ENCODE data around the gene SLAMF1. TPM values are rescaled to one million over a fixed set of nuclear protein-coding genes. Genes with fewer than 3 reads are reported as not detected.

The SLAMF1 gene
- total and polyA plus RNA-seq, 2 of the 13 experiments (the other 11 are each of a cell fraction or from before 2014, with no cell fraction given), result not detected

DNA sequence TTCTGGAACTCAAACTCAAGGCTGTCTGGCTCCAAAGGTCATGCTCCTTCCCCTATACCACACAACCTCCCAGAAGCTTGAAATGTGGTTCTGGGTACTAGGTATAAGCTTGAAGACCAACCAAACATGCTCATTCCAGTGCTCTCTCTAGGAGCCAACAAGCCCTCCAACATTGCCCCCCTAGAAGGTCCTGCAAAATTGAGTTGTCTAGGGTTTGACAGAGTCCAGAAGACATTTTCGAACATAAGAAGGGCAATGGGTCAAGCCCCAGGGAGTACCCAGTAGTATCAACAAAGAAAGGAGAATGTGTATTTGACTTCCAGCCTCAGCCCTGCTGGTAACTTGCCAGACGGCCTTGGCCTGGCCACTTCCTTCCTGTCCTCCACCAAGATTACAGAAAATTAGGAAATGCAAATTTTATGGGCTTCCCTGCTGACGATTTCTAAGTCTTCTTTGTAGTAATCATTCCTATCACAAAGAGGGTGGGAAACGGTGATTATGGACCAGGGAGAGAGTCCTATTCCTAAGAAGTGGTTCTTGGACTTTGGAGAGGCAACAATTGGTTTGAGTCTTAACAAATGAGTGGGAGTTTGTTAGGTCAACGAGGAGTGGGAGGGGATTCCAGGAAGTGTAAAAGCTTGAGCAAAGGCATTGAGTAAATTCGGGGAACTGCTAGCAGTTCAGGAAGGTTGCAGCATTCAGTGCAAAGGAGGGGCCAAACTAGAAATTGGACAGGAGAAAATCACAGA lies 18.7 kb upstream of the SLAMF1 start:
- no peak overlapping the region for H2AFZ ChIP-seq (ENCODE audit: low read length)
- FAIRE-seq, result no peak
- POLR2A ChIA-PET, result no interaction called here
- TF ChIP-seq ZNF264 (CRISPR knock-in tag; IDR thresholded peaks at IDR 0.05) (no peak), ZNF605 (CRISPR knock-in tag; IDR thresholded peaks at IDR 0.05) (no peak), ZNF3 (CRISPR knock-in tag; IDR thresholded peaks at IDR 0.05) (no peak), FIP1L1 (IDR thresholded peaks at IDR 0.05; ENCODE audit: borderline replicate concordance, insufficient read depth, low read depth, low read length) (no peak)
- TF ChIP-seq, protein P1, sequence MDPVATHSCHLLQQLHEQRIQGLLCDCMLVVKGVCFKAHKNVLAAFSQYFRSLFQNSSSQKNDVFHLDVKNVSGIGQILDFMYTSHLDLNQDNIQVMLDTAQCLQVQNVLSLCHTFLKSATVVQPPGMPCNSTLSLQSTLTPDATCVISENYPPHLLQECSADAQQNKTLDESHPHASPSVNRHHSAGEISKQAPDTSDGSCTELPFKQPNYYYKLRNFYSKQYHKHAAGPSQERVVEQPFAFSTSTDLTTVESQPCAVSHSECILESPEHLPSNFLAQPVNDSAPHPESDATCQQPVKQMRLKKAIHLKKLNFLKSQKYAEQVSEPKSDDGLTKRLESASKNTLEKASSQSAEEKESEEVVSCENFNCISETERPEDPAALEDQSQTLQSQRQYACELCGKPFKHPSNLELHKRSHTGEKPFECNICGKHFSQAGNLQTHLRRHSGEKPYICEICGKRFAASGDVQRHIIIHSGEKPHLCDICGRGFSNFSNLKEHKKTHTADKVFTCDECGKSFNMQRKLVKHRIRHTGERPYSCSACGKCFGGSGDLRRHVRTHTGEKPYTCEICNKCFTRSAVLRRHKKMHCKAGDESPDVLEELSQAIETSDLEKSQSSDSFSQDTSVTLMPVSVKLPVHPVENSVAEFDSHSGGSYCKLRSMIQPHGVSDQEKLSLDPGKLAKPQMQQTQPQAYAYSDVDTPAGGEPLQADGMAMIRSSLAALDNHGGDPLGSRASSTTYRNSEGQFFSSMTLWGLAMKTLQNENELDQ (CRISPR knock-in tag; IDR thresholded peaks at IDR 0.05; ENCODE audit: borderline replicate concordance), result no peak
- TF ChIP-seq, protein P2, sequence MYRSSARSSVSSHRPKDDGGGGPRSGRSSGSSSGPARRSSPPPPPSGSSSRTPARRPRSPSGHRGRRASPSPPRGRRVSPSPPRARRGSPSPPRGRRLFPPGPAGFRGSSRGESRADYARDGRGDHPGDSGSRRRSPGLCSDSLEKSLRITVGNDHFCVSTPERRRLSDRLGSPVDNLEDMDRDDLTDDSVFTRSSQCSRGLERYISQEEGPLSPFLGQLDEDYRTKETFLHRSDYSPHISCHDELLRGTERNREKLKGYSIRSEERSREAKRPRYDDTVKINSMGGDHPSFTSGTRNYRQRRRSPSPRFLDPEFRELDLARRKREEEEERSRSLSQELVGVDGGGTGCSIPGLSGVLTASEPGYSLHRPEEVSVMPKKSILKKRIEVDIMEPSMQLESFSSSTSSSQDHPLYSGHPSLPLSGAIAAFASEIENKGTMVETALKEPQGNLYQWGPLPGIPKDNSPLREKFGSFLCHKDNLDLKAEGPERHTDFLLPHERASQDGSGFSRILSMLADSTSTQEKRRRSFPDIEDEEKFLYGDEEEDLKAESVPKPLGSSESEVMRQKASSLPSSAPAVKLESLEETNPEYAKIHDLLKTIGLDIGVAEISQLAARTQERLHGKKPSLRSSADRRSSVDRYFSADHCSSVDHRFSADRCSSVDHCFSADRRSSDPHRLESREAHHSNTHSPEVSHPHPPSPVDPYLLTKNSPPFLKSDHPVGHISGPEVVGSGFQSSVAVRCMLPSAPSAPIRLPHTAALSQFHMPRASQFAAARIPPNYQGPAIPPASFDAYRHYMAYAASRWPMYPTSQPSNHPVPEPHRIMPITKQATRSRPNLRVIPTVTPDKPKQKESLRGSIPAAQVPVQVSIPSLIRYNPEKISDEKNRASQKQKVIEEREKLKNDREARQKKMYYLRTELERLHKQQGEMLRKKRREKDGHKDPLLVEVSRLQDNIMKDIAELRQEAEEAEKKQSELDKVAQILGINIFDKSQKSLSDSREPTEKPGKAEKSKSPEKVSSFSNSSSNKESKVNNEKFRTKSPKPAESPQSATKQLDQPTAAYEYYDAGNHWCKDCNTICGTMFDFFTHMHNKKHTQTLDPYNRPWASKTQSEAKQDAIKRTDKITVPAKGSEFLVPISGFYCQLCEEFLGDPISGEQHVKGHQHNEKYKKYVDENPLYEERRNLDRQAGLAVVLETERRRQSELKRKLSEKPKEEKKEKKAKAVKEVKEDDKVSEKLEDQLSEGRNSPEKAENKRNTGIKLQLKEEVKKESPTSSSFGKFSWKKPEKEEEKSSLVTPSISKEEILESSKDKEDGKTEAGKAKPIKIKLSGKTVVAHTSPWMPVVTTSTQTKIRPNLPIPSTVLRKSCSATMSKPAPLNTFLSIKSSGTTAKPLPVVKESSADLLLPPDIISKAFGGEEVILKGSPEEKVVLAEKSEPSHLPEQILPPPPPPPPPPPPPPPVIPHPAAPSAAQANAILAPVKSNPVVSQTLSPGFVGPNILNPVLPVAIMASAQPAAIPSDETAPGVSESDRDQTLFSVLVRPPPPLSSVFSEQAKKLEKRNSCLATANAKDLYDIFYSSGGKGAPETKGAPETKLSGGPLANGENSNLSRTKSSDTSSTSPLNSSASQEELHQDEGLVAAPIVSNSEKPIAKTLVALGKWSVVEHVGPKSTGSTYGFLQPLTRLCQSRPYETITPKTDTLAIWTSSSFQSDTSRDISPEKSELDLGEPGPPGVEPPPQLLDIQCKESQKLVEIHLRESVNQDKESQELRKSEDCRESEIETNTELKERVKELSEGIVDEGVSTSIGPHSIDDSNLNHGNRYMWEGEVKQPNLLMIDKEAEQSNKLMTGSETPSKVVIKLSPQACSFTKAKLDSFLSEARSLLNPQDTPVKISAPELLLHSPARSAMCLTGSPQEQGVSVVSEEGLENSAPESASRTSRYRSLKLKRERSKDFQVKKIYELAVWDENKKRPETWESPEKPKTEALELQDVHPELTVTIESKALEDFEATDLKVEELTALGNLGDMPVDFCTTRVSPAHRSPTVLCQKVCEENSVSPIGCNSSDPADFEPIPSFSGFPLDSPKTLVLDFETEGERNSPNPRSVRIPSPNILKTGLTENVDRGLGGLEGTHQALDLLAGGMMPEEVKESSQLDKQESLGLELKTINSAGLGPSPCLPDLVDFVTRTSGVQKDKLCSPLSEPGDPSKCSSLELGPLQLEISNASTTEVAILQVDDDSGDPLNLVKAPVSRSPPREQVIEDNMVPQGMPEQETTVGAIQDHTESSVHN (CRISPR knock-in tag; IDR thresholded peaks at IDR 0.05), result no peak
- TF ChIP-seq, protein P3, sequence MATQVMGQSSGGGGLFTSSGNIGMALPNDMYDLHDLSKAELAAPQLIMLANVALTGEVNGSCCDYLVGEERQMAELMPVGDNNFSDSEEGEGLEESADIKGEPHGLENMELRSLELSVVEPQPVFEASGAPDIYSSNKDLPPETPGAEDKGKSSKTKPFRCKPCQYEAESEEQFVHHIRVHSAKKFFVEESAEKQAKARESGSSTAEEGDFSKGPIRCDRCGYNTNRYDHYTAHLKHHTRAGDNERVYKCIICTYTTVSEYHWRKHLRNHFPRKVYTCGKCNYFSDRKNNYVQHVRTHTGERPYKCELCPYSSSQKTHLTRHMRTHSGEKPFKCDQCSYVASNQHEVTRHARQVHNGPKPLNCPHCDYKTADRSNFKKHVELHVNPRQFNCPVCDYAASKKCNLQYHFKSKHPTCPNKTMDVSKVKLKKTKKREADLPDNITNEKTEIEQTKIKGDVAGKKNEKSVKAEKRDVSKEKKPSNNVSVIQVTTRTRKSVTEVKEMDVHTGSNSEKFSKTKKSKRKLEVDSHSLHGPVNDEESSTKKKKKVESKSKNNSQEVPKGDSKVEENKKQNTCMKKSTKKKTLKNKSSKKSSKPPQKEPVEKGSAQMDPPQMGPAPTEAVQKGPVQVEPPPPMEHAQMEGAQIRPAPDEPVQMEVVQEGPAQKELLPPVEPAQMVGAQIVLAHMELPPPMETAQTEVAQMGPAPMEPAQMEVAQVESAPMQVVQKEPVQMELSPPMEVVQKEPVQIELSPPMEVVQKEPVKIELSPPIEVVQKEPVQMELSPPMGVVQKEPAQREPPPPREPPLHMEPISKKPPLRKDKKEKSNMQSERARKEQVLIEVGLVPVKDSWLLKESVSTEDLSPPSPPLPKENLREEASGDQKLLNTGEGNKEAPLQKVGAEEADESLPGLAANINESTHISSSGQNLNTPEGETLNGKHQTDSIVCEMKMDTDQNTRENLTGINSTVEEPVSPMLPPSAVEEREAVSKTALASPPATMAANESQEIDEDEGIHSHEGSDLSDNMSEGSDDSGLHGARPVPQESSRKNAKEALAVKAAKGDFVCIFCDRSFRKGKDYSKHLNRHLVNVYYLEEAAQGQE (IDR thresholded peaks at IDR 0.05; ENCODE audit: borderline replicate concordance in 1 of 2, low read depth in 1 of 2, low read length in 2 of 2), result no peak

More for the DNA sequence above, 18.7 kb upstream of the SLAMF1 start:
- Histone ChIP-seq H3K36me3 (replicated peaks in 1 of 2; ENCODE audit: control insufficient read depth in 1 of 2, insufficient read depth in 2 of 2, low read length in 2 of 2) (no peaks in the 10 kb centered on the region), H3K27ac (ENCODE audit: extremely low read length, insufficient read depth, low read length) (no peak overlapping the region), H3K9ac (ENCODE audit: insufficient read depth, low read depth, low read length) (no peak overlapping the region), H3K27me3 (ENCODE audit: control insufficient read depth in 1 of 2, insufficient read depth in 2 of 2, low read length in 2 of 2) (no peaks in the 10 kb centered on the region), H4K20me1 (ENCODE audit: insufficient read depth, low read length) (no peaks in the 10 kb centered on the region), H3K4me2 (ENCODE audit: low read depth, low read length) (no peak overlapping the region), H3K4me1 (ENCODE audit: insufficient read depth, low read length) (0 out of 2 replicates have a peak, but pooled peaks cover 8% of the 10 kb centered on the region), H3K9me3 (ENCODE audit: low read length) (no peaks in the 10 kb centered on the region), H3K4me3 (replicated peaks in 1 of 3; ENCODE audit: insufficient read depth in 1 of 3, low read depth in 2 of 3, low read length in 3 of 3) (no peak overlapping the region), H3K79me2 (ENCODE audit: insufficient read depth, low read length) (no peaks in the 10 kb centered on the region)
- DNase-seq (ENCODE audit: low spot score) (no peak), ATAC-seq (no peak)
- BruUV-seq (replicated peaks), result no TSS peak
- in situ Hi-C loops (cut with HindIII; ENCODE audit: extremely low pct_ligation_motif_present, low pct_unique_long_range_greater_than_20kb) (no loop called here), intact Hi-C loops (cut with micrococcal nuclease; ENCODE audit: unreplicated experiment) (no loop called here)
- under 1% methylated on average over 6 of the region's 6 CpGs for WGBS (ENCODE audit: low lambda C conversion rate)
- CTCF ChIA-PET (ENCODE audit: low intra/inter-chr PET ratio, low total read pairs), result no interaction called here
